ENCODE measurements around the gene ALDH3A2.
A peak's percentile ranks its signal among the peaks of the same experiment; 100 is the strongest.

Gene ALDH3A2

GRCh38 chr17:19648475-19649273 is at the start of gene ALDH3A2:
Gene ALDH3A2, plus strand, starts transcription at chr17:19648751. Its CDS starts 221 bp downstream, at chr17:19648972.
- peak; percentile 85 for DNase-seq (ENCODE audit: low spot score)

- DNase-seq (ENCODE audit: low spot score) = no peak
Observed at GRCh38 chr17:19610311-19610710, 38.2 kb upstream of the ALDH3A2 start.

GRCh38 chr17:19610879-19611278 is 37.7 kb upstream of the ALDH3A2 start:
- DNase-seq (ENCODE audit: low spot score) = no peak

- DNase-seq (ENCODE audit: low spot score) = no peak
Observed at GRCh38 chr17:19613979-19614378, 34.6 kb upstream of the ALDH3A2 start.

- DNase-seq (ENCODE audit: low spot score) = no peak
Observed at GRCh38 chr17:19614900-19615299, 33.7 kb upstream of the ALDH3A2 start.

GRCh38 chr17:19618015-19618414 is 30.5 kb upstream of the ALDH3A2 start:
- DNase-seq (ENCODE audit: low spot score) = no peak

GRCh38 chr17:19619705-19620325 is 28.7 kb upstream of the ALDH3A2 start:
- DNase-seq (ENCODE audit: low spot score) = no peak

- no peak for DNase-seq (ENCODE audit: low spot score)
Observed at GRCh38 chr17:19621697-19622096, 26.9 kb upstream of the ALDH3A2 start.

- DNase-seq (ENCODE audit: low spot score) = no peak
Observed at GRCh38 chr17:19626079-19626478, 22.5 kb upstream of the ALDH3A2 start.

- no peak for DNase-seq (ENCODE audit: low spot score)
Observed at GRCh38 chr17:19629449-19629848, 19.1 kb upstream of the ALDH3A2 start.

- DNase-seq (ENCODE audit: low spot score) = no peak
Observed at GRCh38 chr17:19630035-19630434, 18.5 kb upstream of the ALDH3A2 start.

- DNase-seq (ENCODE audit: low spot score) = no peak
Observed at GRCh38 chr17:19630661-19631060, 17.9 kb upstream of the ALDH3A2 start.

GRCh38 chr17:19631905-19632304 is 16.6 kb upstream of the ALDH3A2 start:
- DNase-seq (ENCODE audit: low spot score) = no peak

- no peak for DNase-seq (ENCODE audit: low spot score)
Observed at GRCh38 chr17:19641687-19642372, 6.7 kb upstream of the ALDH3A2 start.

- no peak for DNase-seq (ENCODE audit: low spot score)
Observed at GRCh38 chr17:19642373-19642893, 6.1 kb upstream of the ALDH3A2 start.

- DNase-seq (ENCODE audit: low spot score) = no peak
Observed at GRCh38 chr17:19644493-19645210, 3.9 kb upstream of the ALDH3A2 start.

- DNase-seq (ENCODE audit: low spot score) = peak; percentile 46
Observed at GRCh38 chr17:19645734-19646201, 2.8 kb upstream of the ALDH3A2 start.

GRCh38 chr17:19646788-19647696 is 1.5 kb upstream of the ALDH3A2 start:
- DNase-seq (ENCODE audit: low spot score) = no peak

GRCh38 chr17:19647697-19648474 is 665 bp upstream of the ALDH3A2 start:
- DNase-seq (ENCODE audit: low spot score) = no peak

GRCh38 chr17:19649274-19649541 is 657 bp downstream of the ALDH3A2 start:
- no peak for DNase-seq (ENCODE audit: low spot score)
